Mammary epithelial cell (primary cell): ENCODE measurements around the gene AGPS.
"Not testable (repeated sequence)": the region's sequence is repeated elsewhere in the genome, so short reads cannot be mapped to it uniquely, and the experiment has no call there.

Source experiments
- EZH2 ChIP-seq: IDR thresholded peaks from 2 replicates; pipeline ENCODE4 v1.6.1; 2012; ENCODE audit warnings: low read length, inconsistent platforms, borderline replicate concordance
- TF ChIP-seq, protein P1 (sequence below), 2 donors: IDR thresholded peaks in 1 of 2; conservative IDR thresholded peaks in 1 of 2; 2 replicates each; pipeline ENCODE4 v1.5.1; 2011 to 2012; ENCODE audit warnings: inconsistent platforms in 2 of 2, low read length in 2 of 2, mild to moderate bottlenecking in 2 of 2, control low read depth in 1 of 2, low read depth in 1 of 2; ENCODE audit not compliant: insufficient read depth in 1 of 2; ENCODE audit errors: extremely low read depth in 1 of 2

DNA sequence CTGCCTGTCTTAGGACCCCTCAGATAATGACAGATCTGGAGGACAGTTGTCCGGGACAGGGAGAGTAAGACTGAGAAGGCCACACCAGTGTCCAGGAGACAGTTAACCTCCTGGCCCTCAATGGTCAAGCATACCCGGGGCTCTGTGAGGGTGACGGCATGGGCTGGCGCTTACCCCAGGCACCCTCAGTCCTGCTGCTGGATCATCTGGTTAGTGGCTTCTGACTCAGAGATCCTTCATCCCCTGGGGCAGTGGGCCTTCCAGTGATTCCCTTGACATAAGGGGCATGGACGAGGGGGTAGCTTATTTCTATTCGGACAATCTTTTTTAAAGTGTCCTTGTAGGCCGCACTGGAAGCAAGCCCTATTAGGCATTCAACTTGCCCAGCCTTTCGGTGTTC lies 18.1 kb downstream of the AGPS start:
- TF ChIP-seq, protein P1, sequence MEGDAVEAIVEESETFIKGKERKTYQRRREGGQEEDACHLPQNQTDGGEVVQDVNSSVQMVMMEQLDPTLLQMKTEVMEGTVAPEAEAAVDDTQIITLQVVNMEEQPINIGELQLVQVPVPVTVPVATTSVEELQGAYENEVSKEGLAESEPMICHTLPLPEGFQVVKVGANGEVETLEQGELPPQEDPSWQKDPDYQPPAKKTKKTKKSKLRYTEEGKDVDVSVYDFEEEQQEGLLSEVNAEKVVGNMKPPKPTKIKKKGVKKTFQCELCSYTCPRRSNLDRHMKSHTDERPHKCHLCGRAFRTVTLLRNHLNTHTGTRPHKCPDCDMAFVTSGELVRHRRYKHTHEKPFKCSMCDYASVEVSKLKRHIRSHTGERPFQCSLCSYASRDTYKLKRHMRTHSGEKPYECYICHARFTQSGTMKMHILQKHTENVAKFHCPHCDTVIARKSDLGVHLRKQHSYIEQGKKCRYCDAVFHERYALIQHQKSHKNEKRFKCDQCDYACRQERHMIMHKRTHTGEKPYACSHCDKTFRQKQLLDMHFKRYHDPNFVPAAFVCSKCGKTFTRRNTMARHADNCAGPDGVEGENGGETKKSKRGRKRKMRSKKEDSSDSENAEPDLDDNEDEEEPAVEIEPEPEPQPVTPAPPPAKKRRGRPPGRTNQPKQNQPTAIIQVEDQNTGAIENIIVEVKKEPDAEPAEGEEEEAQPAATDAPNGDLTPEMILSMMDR (conservative IDR thresholded peaks at IDR 0.05 in 1 of 2, IDR thresholded peaks at IDR 0.05 in 1 of 2; ENCODE audit: extremely low read depth in 1 of 2, insufficient read depth in 1 of 2, low read depth in 1 of 2, low read length in 2 of 2), result not testable (repeated sequence)
- not testable (repeated sequence) for TF ChIP-seq EZH2
